OCI-M2 (cell line): ENCODE measurements around the gene MRPL12.
A peak's percentile ranks its signal among the peaks of the same experiment; 100 is the strongest.

Source experiments
- DNase-seq: peaks from one replicate; lab custom pipeline; 2025; ENCODE audit not compliant: unreplicated experiment; lab: John Stamatoyannopoulos, UW

Gene MRPL12

GRCh38 chr17:81682565-81683207 lies 20.5 kb upstream of the MRPL12 start:
- DNase-seq: no peak

- no peak for DNase-seq
These were observed 20.0 kb upstream of the MRPL12 start for GRCh38 chr17:81683208-81683583.

DNA sequence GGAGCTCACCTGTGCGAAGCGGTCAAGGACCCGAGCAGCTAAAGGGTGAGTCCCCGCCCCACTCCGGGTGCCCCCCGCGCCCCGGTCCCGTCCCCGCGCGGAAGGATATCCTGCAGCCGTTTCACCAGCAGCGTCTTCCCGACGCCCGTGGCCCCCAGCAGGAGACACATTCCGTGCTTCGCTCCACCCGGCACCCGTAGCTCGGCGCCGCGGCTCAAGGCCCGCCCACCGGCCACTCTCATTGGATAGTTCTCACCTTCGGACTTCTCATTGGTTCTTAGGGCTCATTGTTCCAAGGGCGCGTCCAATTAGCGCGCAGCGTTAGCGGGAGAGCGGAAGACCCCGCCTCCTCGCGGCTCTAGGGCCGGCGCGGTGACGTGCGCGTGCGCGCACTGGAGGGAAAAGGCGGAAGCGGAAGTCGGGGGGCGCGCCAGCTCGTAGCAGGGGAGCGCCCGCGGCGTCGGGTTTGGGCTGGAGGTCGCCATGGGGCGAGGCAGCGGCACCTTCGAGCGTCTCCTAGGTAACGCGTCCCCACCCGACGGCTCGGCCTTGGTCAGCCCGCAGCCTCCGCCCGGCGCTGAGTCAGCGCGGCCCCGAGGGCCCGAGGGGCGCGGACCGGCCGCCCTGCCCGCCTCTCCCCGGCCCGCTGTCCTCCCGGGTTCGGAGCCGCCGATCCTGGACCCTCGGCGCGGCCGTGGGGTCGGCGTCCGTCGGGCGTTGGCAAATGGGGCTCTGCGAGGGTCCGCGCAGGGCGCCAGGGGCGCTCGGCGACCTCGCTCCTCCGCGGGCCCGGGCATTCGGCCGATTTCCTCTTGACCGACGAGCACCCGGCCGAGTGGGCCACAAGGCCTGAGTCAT lies 19.4 kb upstream of the MRPL12 start, which contains the start of the genes ARL16 and HGS:
TSS of gene ARL16 (minus strand) at position 214 of the 858 bp plus-strand sequence. CDS start at position 170, 44 bp downstream.
TSS of gene HGS (plus strand) at position 428 of the 858 bp plus-strand sequence. CDS start at position 484, 56 bp downstream.
- DNase-seq: peak; percentile 90

GRCh38 chr17:81684442-81684911 lies 18.7 kb upstream of the MRPL12 start:
- DNase-seq: no peak

DNA sequence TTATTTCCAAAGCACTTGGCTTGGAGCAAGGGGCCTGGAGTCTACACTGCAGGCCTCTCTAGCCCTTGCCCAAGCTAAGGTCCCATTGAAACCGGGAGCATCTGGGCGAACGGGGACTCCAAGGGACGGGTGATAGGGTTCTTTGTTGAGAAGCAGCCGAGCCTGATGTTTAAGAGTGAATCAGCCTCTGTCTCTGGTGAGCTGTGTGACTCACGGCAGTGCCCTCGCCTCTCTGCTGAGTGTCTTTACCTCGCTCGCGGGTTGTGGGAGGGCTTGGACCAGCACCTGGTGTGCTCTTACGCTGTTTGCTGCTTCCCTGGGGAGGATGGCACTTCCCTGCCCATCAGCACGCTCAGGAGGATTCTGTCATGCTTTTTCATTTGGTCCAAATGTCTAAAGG lies 18.1 kb upstream of the MRPL12 start:
- no peak for DNase-seq

DNA sequence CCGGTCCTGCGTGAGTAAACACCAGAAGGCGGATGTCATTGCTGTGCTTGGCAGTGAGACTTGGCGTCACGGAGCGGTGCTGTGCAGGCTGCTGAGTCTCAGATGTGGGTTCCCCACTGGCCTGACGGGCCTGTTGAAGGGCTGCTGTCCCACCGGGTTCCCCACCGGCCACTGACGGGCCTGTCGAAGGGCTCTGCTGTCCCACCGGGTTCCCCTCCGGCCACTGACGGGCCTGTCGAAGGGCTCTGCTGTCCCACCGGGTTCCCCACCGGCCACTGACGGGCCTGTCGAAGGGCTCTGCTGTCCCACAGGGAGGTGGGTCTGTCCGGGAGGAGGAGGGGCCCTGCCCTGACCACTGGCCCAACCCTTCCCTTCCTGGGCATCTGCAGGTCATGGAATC lies 16.6 kb upstream of the MRPL12 start:
- DNase-seq: no peak

DNA sequence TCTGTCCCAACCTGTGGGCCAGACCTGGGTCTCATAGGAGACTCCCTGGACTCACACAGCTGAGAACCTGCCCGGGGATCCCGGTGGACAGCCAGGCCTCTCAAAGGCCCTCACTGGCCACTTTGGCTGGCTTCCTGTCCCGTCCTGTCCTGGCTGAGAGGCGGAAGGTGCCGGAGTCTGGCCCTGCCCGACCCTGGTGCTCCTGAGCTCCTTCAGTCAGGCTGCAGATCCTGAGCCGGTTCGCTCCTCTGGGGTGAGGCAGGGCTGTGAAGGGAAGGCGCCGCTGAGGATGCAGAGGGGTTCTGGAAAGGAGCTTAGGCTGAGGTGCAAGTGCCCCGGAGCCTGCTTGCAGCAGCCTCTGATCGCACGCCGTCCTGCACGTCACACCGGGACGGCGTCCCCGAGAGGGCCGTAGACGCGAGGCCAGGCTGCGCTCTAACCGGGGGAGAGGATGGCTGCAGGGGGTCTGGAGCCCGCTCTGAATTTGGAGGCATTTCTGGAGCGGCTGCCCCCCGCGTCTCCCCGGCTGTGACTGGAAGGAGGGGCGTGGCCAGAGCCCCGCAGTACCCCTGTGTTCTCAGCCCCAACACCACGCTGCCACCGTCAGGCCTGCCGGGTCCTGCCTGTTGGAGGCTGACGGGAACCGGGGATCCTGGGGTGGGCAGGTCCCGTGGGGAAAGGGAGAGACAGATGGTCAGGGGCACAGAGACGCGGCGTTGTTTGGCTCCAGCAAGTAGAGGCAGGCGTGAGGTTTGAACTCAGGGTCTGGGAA lies 15.2 kb upstream of the MRPL12 start:
- DNase-seq: no peak

DNA sequence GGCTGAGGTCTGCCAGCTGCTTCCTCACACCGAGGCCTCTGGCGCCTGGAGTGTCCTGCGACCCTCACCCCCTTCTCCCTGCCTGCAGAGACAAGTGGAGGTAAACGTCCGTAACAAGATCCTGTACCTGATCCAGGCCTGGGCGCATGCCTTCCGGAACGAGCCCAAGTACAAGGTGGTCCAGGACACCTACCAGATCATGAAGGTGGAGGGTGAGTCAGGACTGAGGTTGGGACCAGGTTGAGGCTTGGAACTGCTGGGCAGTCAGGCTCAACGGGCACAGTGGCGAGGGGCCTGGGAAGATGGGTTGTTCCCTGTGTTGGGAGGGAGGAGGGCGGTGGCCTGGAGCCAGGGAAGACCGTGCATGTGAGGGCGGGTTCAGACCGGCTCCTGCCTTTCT lies 14.6 kb upstream of the MRPL12 start:
- no peak for DNase-seq

DNA sequence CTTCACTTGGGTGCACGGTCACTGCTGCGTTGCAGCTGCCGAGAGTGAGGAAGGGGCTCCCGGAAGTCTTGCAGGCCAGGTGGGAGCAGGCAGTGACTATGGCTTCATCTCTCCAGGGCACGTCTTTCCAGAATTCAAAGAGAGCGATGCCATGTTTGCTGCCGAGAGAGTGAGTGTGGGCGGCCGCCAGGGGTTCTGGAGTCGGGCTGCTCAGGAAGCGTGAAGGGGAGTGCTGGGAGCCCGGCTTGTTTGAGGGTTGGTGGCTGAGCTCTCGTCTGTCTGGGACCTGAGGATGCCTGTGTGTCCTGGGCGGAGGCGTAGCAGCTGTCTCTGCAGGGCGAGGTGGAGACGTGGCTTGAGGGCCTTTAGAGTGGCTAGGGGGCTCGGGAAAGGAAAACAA lies 13.1 kb upstream of the MRPL12 start:
- no peak for DNase-seq

GRCh38 chr17:81690549-81690948 lies 12.6 kb upstream of the MRPL12 start:
- DNase-seq: no peak

GRCh38 chr17:81691196-81691595 lies 12.0 kb upstream of the MRPL12 start:
- no peak for DNase-seq

DNA sequence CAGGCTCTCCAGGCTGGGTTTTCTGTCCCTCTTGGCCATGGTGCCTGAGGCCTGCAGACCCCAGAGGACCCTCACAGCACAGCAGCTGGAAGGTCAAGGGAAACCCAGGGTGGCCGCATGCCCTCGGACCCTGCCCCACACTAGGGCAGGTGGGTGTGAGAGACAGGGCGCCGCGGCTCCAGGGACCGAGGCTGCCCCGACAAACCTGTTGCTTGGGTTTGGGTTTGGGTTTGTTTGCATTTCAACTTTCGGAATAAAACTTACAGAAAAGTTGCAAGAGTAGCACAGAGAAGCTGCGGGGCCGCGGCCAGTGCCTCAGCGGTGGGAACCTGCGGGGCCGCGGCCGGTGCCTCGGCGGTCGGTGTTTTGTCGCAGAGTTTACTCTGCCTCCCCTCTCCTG lies 11.6 kb upstream of the MRPL12 start:
- DNase-seq: no peak

DNA sequence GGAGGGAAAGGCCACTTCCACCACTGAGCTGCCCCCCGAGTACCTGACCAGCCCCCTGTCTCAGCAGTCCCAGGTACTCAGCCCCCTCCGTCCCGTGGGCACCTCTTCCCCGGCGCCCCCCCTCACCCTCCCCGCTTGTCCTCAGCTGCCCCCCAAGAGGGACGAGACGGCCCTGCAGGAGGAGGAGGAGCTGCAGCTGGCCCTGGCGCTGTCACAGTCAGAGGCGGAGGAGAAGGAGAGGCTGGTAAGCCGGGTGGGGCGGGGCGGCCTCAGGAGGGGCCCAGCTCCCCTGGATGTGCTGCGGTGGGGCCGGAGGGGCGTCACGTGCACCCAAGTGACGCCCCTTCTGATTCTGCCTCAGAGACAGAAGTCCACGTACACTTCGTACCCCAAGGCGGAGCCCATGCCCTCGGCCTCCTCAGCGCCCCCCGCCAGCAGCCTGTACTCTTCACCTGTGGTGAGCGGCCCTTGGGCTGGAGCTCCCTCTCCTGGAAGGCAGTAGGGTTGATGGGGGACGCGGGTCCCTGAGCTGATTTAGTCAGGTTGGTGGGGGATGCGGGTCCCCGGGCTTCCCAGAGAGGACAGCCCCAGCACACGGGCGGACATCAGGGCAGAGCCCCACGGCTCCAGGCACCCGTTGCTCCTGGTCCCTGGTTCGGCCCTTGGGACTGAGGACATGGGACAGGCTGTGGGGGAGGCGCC lies 9.5 kb upstream of the MRPL12 start:
- no peak for DNase-seq

GRCh38 chr17:81694810-81695209 lies 8.4 kb upstream of the MRPL12 start:
- no peak for DNase-seq

DNA sequence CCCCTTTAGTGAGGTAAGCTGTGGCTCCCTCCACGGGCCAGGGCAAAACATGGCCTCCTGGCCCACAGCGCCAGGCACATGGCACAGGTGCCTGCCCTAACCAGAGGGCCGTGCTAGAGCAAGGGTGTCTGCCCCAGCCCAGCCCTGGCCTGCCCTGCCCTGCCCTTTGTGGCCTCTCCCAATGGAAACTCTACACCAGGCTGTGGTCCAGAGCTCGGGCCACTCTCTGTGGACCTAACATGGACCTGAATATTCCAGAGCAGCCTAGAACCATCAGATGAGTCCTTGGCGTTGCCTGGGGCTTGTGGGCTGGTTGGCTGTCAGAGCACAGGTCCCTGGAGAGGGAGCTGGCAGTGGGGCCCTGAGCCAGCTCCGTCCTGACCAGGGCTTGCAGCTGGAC lies 8.0 kb upstream of the MRPL12 start:
- no peak for DNase-seq

DNA sequence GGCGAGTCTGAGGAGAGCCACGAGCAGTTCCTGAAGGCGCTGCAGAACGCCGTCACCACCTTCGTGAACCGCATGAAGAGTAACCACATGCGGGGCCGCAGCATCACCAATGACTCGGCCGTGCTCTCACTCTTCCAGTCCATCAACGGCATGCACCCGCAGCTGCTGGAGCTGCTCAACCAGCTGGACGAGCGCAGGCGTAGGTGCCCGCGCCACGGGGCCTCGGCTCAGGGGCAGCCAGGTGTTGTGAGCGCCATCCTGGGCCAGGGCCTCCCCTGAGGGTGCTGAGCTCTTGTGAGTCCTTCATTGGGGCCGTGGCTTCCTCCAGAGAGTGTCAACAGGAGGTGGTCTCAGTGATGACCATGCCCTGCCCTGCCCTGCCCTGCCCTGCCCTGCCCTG lies 7.4 kb upstream of the MRPL12 start:
- DNase-seq: no peak

- DNase-seq: no peak
These were observed 6.8 kb upstream of the MRPL12 start for GRCh38 chr17:81696218-81696941.

- DNase-seq: no peak
These were observed 5.7 kb upstream of the MRPL12 start for GRCh38 chr17:81697261-81698044.
